ENCODE measurements around the gene CISD1. TPM values are rescaled to one million over a fixed set of nuclear protein-coding genes. Genes with fewer than 3 reads are reported as not detected.

CISD1 gene
- polyA plus RNA-seq, 1 donor from 2014 or later, result 86.3 TPM

DNA sequence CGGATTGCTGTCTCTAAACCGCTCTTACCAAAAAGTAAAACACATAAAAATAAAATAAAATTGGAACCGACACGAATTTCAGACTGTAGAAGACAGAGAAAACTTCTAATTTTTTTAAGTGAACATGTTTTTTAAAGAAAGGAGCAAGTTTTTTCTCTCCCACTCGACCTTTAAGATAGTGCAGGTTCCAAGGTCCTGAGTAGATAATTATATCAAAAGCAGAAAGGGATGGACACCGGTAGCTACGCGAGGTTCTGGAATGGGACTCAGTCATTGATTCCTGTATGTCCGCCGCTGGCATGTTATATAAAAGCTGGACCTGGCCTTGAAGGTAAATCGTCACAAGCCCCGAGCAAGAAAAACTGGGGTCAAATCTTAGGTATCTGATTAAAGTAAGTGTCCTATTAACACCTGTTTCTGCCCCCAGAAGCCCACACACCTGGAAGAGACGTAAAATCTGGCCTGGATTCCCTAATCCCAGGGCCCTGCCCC is 462 bp upstream of the CISD1 start:
- peak overlapping the region; percentile 64 for H3K27ac ChIP-seq (ENCODE audit: low read length)
- TF ChIP-seq REST (IDR thresholded peaks at IDR 0.05; ENCODE audit: borderline replicate concordance) (no peak), EZH2 (IDR thresholded peaks at IDR 0.05; ENCODE audit: borderline replicate concordance, insufficient read depth, low read length, poor library complexity, severe bottlenecking) (no peak)

DNA sequence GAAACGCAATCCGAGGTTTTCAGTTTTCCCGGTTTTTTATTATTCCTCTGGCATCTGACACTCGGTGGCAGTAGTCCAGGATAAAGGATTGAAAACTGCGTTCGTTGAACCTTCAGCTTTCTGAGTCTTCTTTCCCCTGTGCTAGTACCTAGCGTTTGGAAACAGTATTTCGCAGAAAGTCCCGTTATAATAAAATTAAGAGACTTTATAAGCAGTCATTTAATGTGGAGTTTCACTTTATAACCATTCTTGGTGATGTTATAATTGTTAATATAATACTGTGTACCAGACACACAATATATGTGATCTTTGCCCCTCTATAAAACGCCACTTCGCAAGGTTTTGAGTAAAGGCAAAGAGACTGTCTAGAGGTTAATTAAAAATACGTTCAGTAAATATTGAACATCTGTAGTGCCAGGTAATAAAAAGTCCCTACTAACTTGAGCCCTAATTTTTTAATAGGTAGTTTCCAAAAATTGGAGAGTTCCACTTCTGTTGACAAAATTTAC is 874 bp downstream of the CISD1 start:
- Histone ChIP-seq H3K9me2 (ENCODE audit: insufficient read depth, low read length) (no peaks in the 10 kb centered on the region), H3K4me2 (ENCODE audit: low read length) (peak overlapping the region; percentile 74), H2AFZ (ENCODE audit: low read depth, low read length) (peak overlapping the region; percentile 80), H3K9me3 (ENCODE audit: low read length) (no peaks in the 10 kb centered on the region), H3K9ac (ENCODE audit: low read length) (peak overlapping the region; percentile 78), H3K4me3 (ENCODE audit: low read length) (peak overlapping the region; percentile 90), H3K79me2 (replicated peaks; ENCODE audit: insufficient read depth, low read length) (peaks cover 36% of the 10 kb centered on the region), H3K36me3 (ENCODE audit: insufficient read depth, low read length) (no peaks in the 10 kb centered on the region), H4K20me1 (ENCODE audit: insufficient read depth) (no peaks in the 10 kb centered on the region), H3F3A (ENCODE audit: insufficient read depth, low read length, poor library complexity, severe bottlenecking) (no peaks in the 10 kb centered on the region), H3K27ac (ENCODE audit: low read length) (peak overlapping the region; percentile 85), H3K27me3 (ENCODE audit: insufficient read depth, low read depth, low read length) (no peaks in the 10 kb centered on the region)
- TF ChIP-seq POLR2AphosphoS5 (IDR thresholded peaks at IDR 0.05), result no peak
- peak; percentile 30 for TF ChIP-seq SMC3 (conservative IDR thresholded peaks at IDR 0.05; ENCODE audit: poor library complexity)
- TF ChIP-seq RAD21 (conservative IDR thresholded peaks at IDR 0.05), result peak; percentile 14
- no peak for TF ChIP-seq MXI1 (conservative IDR thresholded peaks at IDR 0.05; ENCODE audit: poor library complexity, severe bottlenecking)
- peak; percentile 41 for TF ChIP-seq CTCF (IDR thresholded peaks at IDR 0.05; ENCODE audit: poor library complexity, severe bottlenecking)
- no peak for TF ChIP-seq EZH2 (IDR thresholded peaks at IDR 0.05; ENCODE audit: borderline replicate concordance, insufficient read depth, low read length, poor library complexity, severe bottlenecking)
- no peak for TF ChIP-seq REST (IDR thresholded peaks at IDR 0.05; ENCODE audit: borderline replicate concordance)
- TF ChIP-seq EP300 (conservative IDR thresholded peaks at IDR 0.05; ENCODE audit: poor library complexity, severe bottlenecking), result no peak
- TF ChIP-seq TAF1 (IDR thresholded peaks at IDR 0.05; ENCODE audit: low read depth), result no peak

More for the DNA sequence above, 462 bp upstream of the CISD1 start:
- Histone ChIP-seq H3K4me3 (ENCODE audit: low read length) (peak overlapping the region; percentile 90), H3K79me2 (replicated peaks; ENCODE audit: insufficient read depth, low read length) (peaks cover 46% of the 10 kb centered on the region), H3K9me2 (ENCODE audit: insufficient read depth, low read length) (no peaks in the 10 kb centered on the region), H3K4me2 (ENCODE audit: low read length) (peak overlapping the region; percentile 84), H3K9me3 (ENCODE audit: low read length) (no peaks in the 10 kb centered on the region), H4K20me1 (ENCODE audit: insufficient read depth) (no peaks in the 10 kb centered on the region), H3F3A (ENCODE audit: insufficient read depth, low read length, poor library complexity, severe bottlenecking) (no peaks in the 10 kb centered on the region), H2AFZ (ENCODE audit: low read depth, low read length) (peak overlapping the region; percentile 36), H3K27me3 (ENCODE audit: insufficient read depth, low read depth, low read length) (no peaks in the 10 kb centered on the region), H3K9ac (ENCODE audit: low read length) (peak overlapping the region; percentile 80), H3K36me3 (ENCODE audit: insufficient read depth, low read length) (no peaks in the 10 kb centered on the region)

Measured in neural cell (in vitro differentiated cells).